NCI-H1092 (cell line): ENCODE data around the gene PATJ.
"Not testable (repeated sequence)": the region's sequence is repeated elsewhere in the genome, so short reads cannot be mapped to it uniquely, and the experiment has no call there.

Experiments
- DNase-seq: peaks from one replicate; lab custom pipeline; 2025; lab: John Stamatoyannopoulos, UW

PATJ gene

DNA sequence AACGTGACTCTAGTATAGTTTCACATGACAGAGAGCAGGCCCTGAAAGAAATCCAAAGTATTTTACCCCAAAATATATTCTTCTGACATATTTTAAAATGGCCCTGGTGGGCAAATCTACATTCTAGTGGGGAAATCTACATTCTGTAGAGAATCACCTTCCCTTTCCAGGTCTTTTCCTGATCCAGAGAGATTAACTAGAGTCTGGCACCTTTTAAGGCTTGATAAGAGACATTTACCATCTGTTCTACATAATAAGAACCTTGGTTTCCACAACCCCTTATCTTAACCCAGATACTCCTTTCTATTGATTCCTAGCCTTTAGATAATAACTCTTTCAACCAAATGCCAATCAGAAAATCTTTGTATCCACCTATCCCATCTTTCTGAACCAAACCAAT, 435.3 kb downstream of the PATJ start:
- no peak for DNase-seq

DNA sequence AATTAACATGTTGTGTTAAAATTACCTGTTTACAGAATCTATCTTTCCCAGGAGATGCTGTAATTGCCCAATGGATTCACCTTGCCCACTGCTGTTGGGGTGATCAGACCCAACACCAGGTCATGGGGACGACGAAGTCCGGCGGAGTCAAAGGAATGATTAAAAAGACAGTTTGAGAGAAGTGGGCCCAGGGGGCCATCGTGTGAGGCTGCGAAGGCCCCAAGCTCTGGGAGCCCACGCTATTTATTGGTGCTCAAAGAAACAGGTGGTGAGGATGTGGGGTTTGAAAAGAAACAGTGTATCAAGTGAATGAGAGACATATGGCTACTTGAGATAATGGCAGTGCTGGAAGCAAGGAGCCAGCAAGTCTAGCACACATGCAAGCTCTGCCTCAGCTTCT, 436.1 kb downstream of the PATJ start:
- DNase-seq: peak; percentile 7

- not testable (repeated sequence) for DNase-seq
Measured at GRCh38 chr1:62180054-62180453, 437.8 kb downstream of the PATJ start.

GRCh38 chr1:62180639-62181038, 438.4 kb downstream of the PATJ start:
- DNase-seq: no peak

- no peak for DNase-seq
Measured at GRCh38 chr1:62181532-62181931, 439.3 kb downstream of the PATJ start.

DNA sequence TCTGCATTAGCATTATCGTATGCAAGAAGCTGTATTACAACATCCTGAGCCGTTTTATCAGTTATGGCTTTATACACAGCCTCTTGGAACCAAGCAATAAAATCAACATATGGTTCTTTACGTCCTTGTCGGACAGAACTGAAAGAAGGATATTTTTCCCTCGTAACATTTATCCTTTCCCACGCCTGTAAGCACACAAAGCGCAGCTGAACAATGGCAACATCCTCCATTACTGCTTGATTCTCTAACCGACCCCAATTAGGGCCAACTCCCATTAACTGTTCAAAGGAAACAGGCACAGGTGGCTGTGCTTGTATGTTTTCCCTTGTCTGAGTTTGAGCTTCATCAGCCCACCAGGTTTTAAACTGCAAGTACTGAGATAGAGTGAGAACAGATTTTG, 439.9 kb downstream of the PATJ start:
- not testable (repeated sequence) for DNase-seq

GRCh38 chr1:62183164-62184020, 441.1 kb downstream of the PATJ start:
- not testable (repeated sequence) for DNase-seq

GRCh38 chr1:62184336-62184735, 442.1 kb downstream of the PATJ start:
- no peak for DNase-seq

DNA sequence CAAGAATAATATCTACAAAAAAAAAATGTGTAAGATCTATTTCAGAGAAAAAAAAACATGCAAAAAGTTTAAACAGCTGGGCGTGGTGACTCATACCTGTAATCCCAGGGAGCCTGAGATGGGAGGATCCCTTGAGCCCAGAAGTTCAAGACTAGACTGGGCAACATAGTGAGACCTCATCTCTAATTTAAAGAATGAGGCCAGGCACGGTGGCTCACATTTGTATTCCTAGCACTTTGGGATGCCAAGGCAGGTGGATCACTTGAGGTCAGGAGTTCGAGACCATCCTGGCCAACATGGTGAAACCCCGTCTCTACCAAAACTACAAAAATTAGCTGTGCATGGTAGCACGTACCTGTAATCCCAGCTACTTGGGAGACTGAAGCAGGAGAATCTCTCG, 443.0 kb downstream of the PATJ start:
- DNase-seq: not testable (repeated sequence)

GRCh38 chr1:62185677-62186076, 443.4 kb downstream of the PATJ start:
- DNase-seq: no peak

DNA sequence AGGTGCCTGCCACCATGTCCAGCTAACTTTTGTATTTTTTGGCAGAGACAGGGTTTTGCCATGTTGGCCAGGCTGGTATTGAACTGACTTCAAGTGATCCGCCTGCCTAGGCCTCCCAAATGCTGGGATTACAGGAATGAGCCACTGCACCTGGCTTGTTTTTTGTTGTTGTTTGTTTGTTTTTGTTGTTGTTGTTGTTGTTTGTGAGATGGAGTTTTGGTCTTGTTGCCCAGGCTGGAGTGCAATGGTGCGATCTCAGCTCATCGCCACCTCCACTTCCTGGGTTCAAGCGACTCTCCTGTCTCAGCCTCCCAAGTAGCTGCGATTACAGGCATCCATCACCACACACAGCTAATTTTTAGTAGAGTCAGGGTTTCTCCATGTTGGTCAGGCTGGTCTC, 445.3 kb downstream of the PATJ start:
- DNase-seq: no peak

- no peak for DNase-seq
Measured at GRCh38 chr1:62188111-62188510, 445.8 kb downstream of the PATJ start.

- no peak for DNase-seq
Measured at GRCh38 chr1:62194651-62195544, 452.6 kb downstream of the PATJ start, which contains the start of gene L1TD1. TSS of gene L1TD1 (plus strand) at chr1:62194849. CDS start at chr1:62206629, 11,780 bp downstream.

GRCh38 chr1:62196086-62196690, 453.9 kb downstream of the PATJ start:
- no peak for DNase-seq

GRCh38 chr1:62198069-62198780, 455.9 kb downstream of the PATJ start:
- DNase-seq: no peak

DNA sequence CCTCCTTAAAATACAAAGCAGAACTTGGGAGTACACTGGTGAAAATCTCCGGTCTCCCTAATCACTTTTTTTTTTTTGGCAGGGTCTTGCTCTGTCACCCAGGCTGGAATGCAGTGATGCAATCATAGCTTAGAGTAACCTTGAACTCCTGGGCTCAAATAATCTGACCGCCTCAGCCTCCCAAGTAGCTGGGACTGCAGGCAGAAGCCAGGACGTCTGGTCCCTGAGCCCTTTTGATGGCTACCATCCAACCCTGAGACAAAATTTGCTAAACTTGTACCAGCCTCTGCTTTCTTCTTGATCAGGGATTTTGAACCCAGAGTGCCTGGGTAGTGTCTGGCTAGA, 456.5 kb downstream of the PATJ start:
- DNase-seq: no peak

DNA sequence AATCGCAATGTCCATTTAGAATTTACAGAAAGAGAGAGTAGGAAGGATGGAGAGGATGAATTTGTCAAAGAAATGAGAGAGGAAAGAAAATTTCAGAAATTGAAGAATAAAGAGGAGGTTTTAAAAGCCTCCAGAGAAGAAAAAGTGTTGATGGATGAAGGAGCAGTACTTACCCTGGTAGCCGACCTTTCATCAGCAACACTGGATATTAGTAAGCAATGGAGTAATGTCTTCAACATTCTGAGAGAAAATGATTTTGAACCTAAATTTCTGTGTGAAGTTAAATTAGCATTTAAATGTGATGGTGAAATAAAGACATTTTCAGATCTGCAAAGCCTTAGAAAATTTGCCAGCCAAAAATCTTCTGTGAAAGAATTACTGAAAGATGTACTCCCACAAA, 464.9 kb downstream of the PATJ start:
- no peak for DNase-seq

DNA sequence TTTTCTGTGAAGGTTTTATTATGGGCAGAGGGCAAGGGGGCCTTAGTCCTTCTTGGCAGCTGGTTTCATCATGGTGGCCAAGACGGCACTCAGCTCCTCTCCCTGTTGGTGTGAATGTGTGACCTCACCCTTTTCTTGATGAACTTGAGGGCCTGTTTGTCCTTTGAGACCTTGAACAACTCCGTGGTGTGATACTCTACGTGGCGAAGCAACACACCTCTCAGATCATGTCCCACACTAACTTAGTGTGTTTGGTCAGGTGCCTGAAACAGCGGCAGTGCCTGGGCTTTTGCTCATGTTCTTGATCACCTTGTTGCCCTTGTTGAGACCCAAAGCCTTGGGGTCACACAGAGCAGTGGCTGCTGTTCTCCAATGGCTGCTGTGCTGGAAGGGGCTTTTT, 465.8 kb downstream of the PATJ start:
- no peak for DNase-seq

DNA sequence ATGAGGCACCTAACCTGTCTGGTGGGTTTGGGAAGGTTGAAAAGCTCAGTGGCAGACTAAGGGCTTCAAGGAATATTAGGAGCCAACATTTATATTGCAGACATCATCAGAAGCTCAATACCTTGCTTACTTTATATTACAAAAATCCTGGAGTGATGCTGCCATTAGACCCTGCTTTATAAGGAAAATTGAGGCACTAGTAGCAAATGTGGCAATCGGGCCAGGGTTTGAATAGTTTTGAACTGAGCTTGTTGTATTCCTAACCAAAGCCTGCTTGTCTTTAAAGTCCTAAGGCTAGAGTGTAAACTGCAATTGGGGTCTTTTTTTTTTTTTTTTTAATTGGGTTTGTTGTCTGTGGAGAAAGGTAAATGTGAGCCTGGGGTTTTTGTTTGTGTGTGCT, 466.7 kb downstream of the PATJ start:
- DNase-seq: no peak

DNA sequence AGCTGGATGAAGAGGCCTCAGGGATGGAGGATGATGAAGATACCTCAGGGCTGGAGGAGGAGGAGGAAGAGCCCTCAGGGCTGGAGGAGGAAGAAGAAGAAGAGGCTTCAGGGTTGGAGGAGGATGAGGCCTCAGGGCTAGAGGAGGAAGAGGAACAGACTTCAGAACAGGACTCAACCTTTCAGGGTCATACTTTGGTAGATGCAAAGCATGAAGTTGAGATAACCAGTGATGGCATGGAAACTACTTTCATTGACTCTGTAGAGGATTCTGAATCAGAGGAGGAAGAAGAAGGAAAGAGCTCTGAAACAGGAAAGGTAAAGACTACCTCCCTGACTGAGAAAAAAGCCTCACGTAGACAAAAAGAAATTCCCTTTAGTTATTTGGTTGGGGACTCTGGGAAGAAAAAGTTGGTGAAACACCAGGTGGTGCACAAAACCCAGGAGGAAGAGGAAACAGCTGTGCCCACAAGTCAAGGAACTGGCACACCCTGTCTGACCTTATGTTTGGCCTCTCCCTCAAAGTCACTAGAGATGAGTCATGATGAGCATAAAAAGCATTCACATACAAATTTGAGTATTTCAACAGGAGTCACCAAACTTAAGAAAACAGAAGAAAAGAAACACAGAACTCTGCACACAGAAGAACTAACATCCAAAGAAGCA, 467.8 kb downstream of the PATJ start:
- no peak for DNase-seq

DNA sequence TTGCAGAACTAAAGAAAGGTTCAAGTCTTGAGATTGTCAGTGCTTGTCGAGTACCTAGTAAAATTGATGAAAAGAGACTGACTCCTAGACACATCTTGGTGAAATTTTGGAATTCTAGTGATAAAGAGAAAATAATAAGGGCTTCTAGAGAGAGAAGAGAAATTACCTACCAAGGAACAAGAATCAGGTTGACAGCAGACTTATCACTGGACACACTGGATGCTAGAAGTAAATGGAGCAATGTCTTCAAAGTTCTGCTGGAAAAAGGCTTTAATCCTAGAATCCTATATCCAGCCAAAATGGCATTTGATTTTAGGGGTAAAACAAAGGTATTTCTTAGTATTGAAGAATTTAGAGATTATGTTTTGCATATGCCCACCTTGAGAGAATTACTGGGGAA, 468.7 kb downstream of the PATJ start:
- DNase-seq: no peak
